MCF 10A (cell line): ENCODE results near the gene LILRB1. TPM values are rescaled to one million over a fixed set of nuclear protein-coding genes. Genes with fewer than 3 reads are reported as not detected.

Source experiments
- BruUV-seq: library from RNA; stranded (reverse); fragments of 400-500 nt; replicated peaks from 2 replicates; lab custom pipeline; 2021; lab: Mats Ljungman, UMichigan
- CTCF ChIA-PET: fragments of 300-600 bp; sonication (Branson Sonifier 250); formaldehyde crosslinking; extraction: SDS; loops from one replicate; lab custom pipeline; 2021; ENCODE audit warnings: antibody characterized with exemption, inconsistent platforms; lab: Yijun Ruan, JAX
- POLR2A ChIA-PET: fragments of 300-600, 350-650 bp; sonication (Branson Sonifier 250); formaldehyde crosslinking; extraction: SDS; loops from one replicate; lab custom pipeline; 2020; ENCODE audit warnings: antibody characterized with exemption, inconsistent platforms; lab: Yijun Ruan, JAX
- DNase-seq: peaks from one replicate; pipeline ENCODE4 v3.0.0-alpha.2; 2018; ENCODE audit not compliant: unreplicated experiment
- H3K27ac Mint-ChIP-seq: one replicate; pipeline ENCODE4 v1.8.0; 2022; ENCODE audit warnings: mild to moderate bottlenecking, low read depth, mixed read lengths; ENCODE audit not compliant: unreplicated experiment
- H3K27me3 Mint-ChIP-seq: one replicate; pipeline ENCODE4 v1.8.0; 2022; ENCODE audit warnings: mixed read lengths; ENCODE audit not compliant: insufficient read depth, unreplicated experiment
- H3K36me3 Mint-ChIP-seq: one replicate; pipeline ENCODE4 v1.8.0; 2022; ENCODE audit warnings: mild to moderate bottlenecking, moderate library complexity, mixed read lengths; ENCODE audit not compliant: insufficient read depth, unreplicated experiment
- H3K4me1 Mint-ChIP-seq: one replicate; pipeline ENCODE4 v1.8.0; 2022; ENCODE audit warnings: mixed read lengths; ENCODE audit not compliant: insufficient read depth, unreplicated experiment
- H3K4me3 Mint-ChIP-seq: one replicate; pipeline ENCODE4 v1.8.0; 2022; ENCODE audit warnings: mild to moderate bottlenecking, moderate library complexity, mixed read lengths; ENCODE audit not compliant: unreplicated experiment
- H3K9me3 Mint-ChIP-seq: one replicate; pipeline ENCODE4 v1.8.0; 2022; ENCODE audit warnings: mixed read lengths; ENCODE audit not compliant: unreplicated experiment
- intact Hi-C: fragments of 100-400 bp; cut with micrococcal nuclease; formaldehyde crosslinking; loops from 2 replicates; pipeline ENCODE4 v1.14.1; 2022
- total RNA-seq: library from RNA; stranded (reverse); gene quantifications from 2 replicates; pipeline ENCODE4 v1.2.3, GENCODE V29; 2022
- TF ChIP-seq, protein P1 (sequence below): fragments of 200-600 bp; IDR thresholded peaks from one replicate; pipeline ENCODE4 v1.8.0; 2022; ENCODE audit warnings: antibody characterized with exemption, mild to moderate bottlenecking; ENCODE audit not compliant: unreplicated experiment

Gene LILRB1
- total RNA-seq, 1 experiment from 2014 or later, result not detected

DNA sequence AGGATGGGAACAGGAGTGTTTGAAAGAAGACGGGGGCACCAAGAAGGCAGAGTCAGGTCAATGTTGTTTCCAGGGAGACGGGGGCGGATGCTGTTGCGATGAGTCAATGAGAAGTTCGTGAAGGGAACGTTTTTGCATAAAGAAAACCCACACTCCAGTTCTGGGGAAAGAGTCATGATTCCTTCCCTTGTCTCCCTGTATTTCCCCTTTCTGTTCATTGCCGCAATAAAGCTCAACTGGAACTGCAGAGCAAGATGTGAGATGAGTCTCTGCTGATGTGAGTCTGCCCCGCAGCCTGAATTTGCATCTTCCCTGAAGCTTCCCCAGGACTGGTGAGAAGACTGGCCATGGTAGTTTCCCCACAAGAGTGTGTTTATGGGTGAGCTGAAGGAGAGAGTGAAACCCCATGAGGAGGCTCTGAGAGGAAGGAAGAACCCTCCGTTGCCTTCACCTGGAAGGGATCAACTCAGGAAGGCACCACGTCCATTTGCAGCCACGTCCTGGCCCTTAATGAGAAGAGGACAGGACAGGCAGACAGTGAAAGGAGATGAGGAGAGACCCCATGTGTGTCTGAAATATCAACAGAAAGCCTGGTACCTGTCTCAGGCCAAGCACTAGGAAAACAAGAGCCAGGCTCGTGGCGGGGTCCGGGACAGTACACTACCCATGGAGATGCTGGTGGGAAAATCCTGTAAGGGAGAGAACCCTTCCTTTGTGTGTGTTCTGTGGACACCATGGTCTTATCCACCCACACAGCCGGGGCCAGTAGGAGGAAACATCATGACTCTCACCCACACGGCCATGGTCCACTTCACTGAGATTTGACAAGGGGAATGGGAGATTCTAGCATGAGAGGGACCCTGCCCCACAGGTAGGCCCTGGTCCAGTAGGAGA lies 23.1 kb upstream of the LILRB1 start:
- H3K4me1 Mint-ChIP-seq, result no peaks in the 10 kb centered on the region
- H3K27ac Mint-ChIP-seq, result no peak overlapping the region
- no peaks in the 10 kb centered on the region for H3K27me3 Mint-ChIP-seq
- no peak for DNase-seq
- TF ChIP-seq, protein P1, sequence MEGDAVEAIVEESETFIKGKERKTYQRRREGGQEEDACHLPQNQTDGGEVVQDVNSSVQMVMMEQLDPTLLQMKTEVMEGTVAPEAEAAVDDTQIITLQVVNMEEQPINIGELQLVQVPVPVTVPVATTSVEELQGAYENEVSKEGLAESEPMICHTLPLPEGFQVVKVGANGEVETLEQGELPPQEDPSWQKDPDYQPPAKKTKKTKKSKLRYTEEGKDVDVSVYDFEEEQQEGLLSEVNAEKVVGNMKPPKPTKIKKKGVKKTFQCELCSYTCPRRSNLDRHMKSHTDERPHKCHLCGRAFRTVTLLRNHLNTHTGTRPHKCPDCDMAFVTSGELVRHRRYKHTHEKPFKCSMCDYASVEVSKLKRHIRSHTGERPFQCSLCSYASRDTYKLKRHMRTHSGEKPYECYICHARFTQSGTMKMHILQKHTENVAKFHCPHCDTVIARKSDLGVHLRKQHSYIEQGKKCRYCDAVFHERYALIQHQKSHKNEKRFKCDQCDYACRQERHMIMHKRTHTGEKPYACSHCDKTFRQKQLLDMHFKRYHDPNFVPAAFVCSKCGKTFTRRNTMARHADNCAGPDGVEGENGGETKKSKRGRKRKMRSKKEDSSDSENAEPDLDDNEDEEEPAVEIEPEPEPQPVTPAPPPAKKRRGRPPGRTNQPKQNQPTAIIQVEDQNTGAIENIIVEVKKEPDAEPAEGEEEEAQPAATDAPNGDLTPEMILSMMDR, result no peak
- no TSS peak for BruUV-seq
- H3K9me3 Mint-ChIP-seq, result peaks cover 38% of the 10 kb centered on the region
- intact Hi-C loops, result no loop called here
- H3K36me3 Mint-ChIP-seq, result peaks cover 7% of the 10 kb centered on the region
- CTCF ChIA-PET, result interaction anchor here (0.6 kb wide), 1 partner anchor 427 kb away, joined by 3 read pairs; no protein-coding TSS in a partner anchor
- H3K4me3 Mint-ChIP-seq, result no peak overlapping the region
- POLR2A ChIA-PET, result no interaction called here

DNA sequence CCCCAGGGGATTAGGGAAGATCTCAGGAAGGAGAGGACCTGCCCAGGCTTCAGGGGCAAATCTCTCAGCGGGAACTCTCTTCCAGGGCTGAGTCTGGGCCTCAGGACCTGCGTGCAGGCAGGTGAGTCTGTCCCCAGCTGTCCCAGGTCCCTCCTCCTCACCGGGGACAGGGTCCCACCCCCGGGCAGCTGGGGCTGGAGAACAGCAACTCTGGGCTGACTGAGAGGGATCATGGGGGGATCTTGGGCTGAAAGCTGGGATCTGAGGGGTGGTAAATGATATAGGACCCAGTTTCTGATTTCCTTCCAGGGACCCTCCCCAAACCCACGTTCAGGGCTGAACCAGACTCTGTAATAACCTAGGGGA lies 22.5 kb upstream of the LILRB1 start:
- Mint-ChIP-seq H3K27me3 (no peaks in the 10 kb centered on the region), H3K4me1 (no peaks in the 10 kb centered on the region), H3K27ac (no peak overlapping the region), H3K4me3 (no peak overlapping the region), H3K9me3 (peaks cover 32% of the 10 kb centered on the region), H3K36me3 (peaks cover 7% of the 10 kb centered on the region)
- ChIA-PET POLR2A (no interaction called here), CTCF (interaction anchor here (0.6 kb wide), 1 partner anchor 426 kb away, joined by 3 read pairs; no protein-coding TSS in a partner anchor)
- no peak for DNase-seq
- intact Hi-C loops, result no loop called here
- TF ChIP-seq, protein P1, result no peak
- no TSS peak for BruUV-seq

DNA sequence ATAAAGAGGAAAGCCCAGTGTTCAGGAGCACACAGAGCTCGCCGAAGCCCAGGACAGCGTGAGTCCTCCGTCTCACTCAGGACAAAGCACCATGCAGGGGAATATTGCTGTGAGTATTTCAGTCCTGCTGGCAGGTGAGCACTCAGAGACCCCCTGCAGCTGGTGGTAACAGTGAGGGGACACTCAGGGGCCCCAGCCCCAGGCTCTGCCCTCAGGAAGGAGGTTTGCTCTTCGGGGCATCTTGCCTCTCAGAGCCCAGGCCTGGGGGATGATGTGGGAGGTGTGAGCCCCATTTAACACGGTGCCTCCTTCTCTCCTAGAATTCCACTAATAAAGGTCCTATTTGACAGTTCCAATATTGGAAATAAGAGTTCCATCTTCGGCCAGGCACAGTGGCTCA lies 22.1 kb upstream of the LILRB1 start:
- CTCF ChIA-PET, result no interaction called here
- no peaks in the 10 kb centered on the region for H3K4me1 Mint-ChIP-seq

DNA sequence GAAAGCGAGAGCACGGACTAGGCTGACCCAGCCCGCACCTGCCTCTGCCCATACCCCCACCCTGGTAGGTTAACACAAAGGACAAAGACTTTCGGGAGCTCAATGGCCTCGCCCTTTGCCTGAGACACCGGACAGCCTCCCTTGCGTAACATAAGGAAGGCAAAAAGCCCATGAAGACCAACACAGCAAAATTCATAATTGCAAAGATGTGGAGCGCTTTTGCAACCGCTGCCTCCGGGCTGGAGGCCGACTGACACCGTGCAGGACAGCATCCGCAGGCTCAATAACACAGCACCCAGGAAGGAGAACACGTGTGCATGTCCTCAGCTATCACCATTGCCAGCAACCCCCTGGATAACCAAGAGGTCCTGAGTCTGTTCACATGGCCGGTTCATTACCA lies 21.5 kb upstream of the LILRB1 start:
- CTCF ChIA-PET, result interaction anchor here (0.6 kb wide), 1 partner anchor 105 kb away, joined by 3 read pairs; no protein-coding TSS in a partner anchor
- Mint-ChIP-seq H3K4me1 (no peaks in the 10 kb centered on the region), H3K27me3 (no peaks in the 10 kb centered on the region), H3K36me3 (peaks cover 7% of the 10 kb centered on the region), H3K9me3 (peaks cover 33% of the 10 kb centered on the region), H3K4me3 (no peak overlapping the region), H3K27ac (no peak overlapping the region)
- POLR2A ChIA-PET, result interaction anchor here (0.6 kb wide), 1 partner anchor 341 kb away, joined by 5 read pairs; no protein-coding TSS in a partner anchor
- no peak for DNase-seq
- no TSS peak for BruUV-seq
- TF ChIP-seq, protein P1, result no peak
- intact Hi-C loops, result no loop called here

More for the DNA sequence above, 22.1 kb upstream of the LILRB1 start:
- peaks cover 31% of the 10 kb centered on the region for H3K9me3 Mint-ChIP-seq
- POLR2A ChIA-PET, result no interaction called here
- BruUV-seq, result no TSS peak
- H3K27ac Mint-ChIP-seq, result no peak overlapping the region
- H3K36me3 Mint-ChIP-seq, result peaks cover 7% of the 10 kb centered on the region
- no peak for DNase-seq
- no peak overlapping the region for H3K4me3 Mint-ChIP-seq
- no peaks in the 10 kb centered on the region for H3K27me3 Mint-ChIP-seq
- intact Hi-C loops, result no loop called here
- TF ChIP-seq, protein P1, result no peak
